ENCODE data around the gene ABLIM3. TPM values are rescaled to one million over a fixed set of nuclear protein-coding genes. Genes with fewer than 3 reads are reported as not detected.

Gene ABLIM3
- total and polyA plus RNA-seq, 4 donors, result 8.0 to 54.2 (median 33.6) TPM

- no peak overlapping the region for H3K4me3 ChIP-seq
- H3K27me3 ChIP-seq (ENCODE audit: control insufficient read depth in 3 of 3, insufficient read depth in 3 of 3, low read length in 2 of 3), result peaks cover 0 to 21% (median 8%) of the 10 kb centered on the region in 3 donors
- no peaks in the 10 kb centered on the region for H3K36me3 ChIP-seq (ENCODE audit: control insufficient read depth in 4 of 4, insufficient read depth in 4 of 4, low read length in 4 of 4)
- peaks cover 0 to 37% (median 8%) of the 10 kb centered on the region in 5 donors for H3K4me1 ChIP-seq (ENCODE audit: control insufficient read depth in 5 of 5, insufficient read depth in 5 of 5, low read length in 5 of 5)
- H3K9ac ChIP-seq (ENCODE audit: insufficient read depth in 1 of 2, low read length in 2 of 2), result no peak overlapping the region
- 62 to 78% methylated on average over 3 of the region's 3 CpGs for WGBS, 2 donors
- ATAC-seq (ENCODE audit: insufficient read depth, low FRiP score) (no peak), DNase-seq (no peak)
- peak overlapping the region in 1 of 2 donors; percentile 94 for H3K27ac ChIP-seq (ENCODE audit: low read depth in 1 of 2, low read length in 1 of 2)
- H3K9me3 ChIP-seq (ENCODE audit: control insufficient read depth in 4 of 4, insufficient read depth in 3 of 4, low read length in 3 of 4), result no peaks in the 10 kb centered on the region
- TF ChIP-seq CTCF (IDR thresholded peaks at IDR 0.05; ENCODE audit: control extremely low read depth, extremely low read depth), result no peak
Observed at GRCh38 chr5:149273950-149274349, 132.7 kb downstream of the ABLIM3 start.

- WGBS, 2 donors, result 87 to 93% methylated on average over 1 of the region's 1 CpG
- no peak for ATAC-seq (ENCODE audit: insufficient read depth, low FRiP score)
Observed at GRCh38 chr5:149274939-149275338, 133.6 kb downstream of the ABLIM3 start.

DNA sequence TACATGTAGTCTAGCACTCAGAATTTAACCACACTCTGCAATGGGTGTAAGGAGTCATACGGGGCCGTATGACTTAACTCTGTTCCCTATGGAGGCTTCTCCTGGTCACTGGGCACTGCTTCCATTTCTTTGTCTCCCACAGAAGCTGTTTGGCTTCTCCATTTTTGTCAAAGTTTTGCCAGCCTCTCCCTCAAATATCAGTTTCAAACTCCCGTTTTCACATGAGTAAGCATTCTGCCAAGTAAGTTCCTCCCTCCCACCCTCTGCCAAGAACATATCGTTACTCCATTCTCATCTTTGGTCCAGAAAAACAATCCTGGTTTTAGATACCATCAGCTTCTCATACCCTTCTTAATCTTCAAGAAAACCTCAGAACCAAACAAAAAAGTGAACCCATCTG lies 136.5 kb downstream of the ABLIM3 start:
- 52 to 57% methylated on average over 4 of the region's 4 CpGs for WGBS, 2 donors
- TF ChIP-seq CTCF (IDR thresholded peaks at IDR 0.05; ENCODE audit: control extremely low read depth, extremely low read depth), result no peak
- ATAC-seq (ENCODE audit: insufficient read depth, low FRiP score) (no peak), DNase-seq (no peak)
- no peaks in the 10 kb centered on the region for H3K9me3 ChIP-seq (ENCODE audit: control insufficient read depth in 4 of 4, insufficient read depth in 3 of 4, low read length in 3 of 4)
- H3K4me1 ChIP-seq (ENCODE audit: control insufficient read depth in 5 of 5, insufficient read depth in 5 of 5, low read length in 5 of 5), result peaks cover 0 to 67% (median 3%) of the 10 kb centered on the region in 5 donors
- no peaks in the 10 kb centered on the region for H3K36me3 ChIP-seq (ENCODE audit: control insufficient read depth in 4 of 4, insufficient read depth in 4 of 4, low read length in 4 of 4)
- H3K27ac ChIP-seq (ENCODE audit: low read depth in 1 of 2, low read length in 1 of 2), result peak overlapping the region in 1 of 2 donors; percentile 10
- peaks cover 0 to 12% (median 5%) of the 10 kb centered on the region in 3 donors for H3K27me3 ChIP-seq (ENCODE audit: control insufficient read depth in 3 of 3, insufficient read depth in 3 of 3, low read length in 2 of 3)
- H3K9ac ChIP-seq (ENCODE audit: insufficient read depth in 1 of 2, low read length in 2 of 2), result no peak overlapping the region
- no peak overlapping the region for H3K4me3 ChIP-seq

More at GRCh38 chr5:149274939-149275338, 133.6 kb downstream of the ABLIM3 start:
- no peak overlapping the region for H3K9ac ChIP-seq (ENCODE audit: insufficient read depth in 1 of 2, low read length in 2 of 2)
- H3K27ac ChIP-seq (ENCODE audit: low read depth in 1 of 2, low read length in 1 of 2), result peak overlapping the region in 1 of 2 donors; percentile 71
- H3K27me3 ChIP-seq (ENCODE audit: control insufficient read depth in 3 of 3, insufficient read depth in 3 of 3, low read length in 2 of 3), result peaks cover 0 to 21% (median 8%) of the 10 kb centered on the region in 3 donors
- DNase-seq, result no peak
- no peaks in the 10 kb centered on the region for H3K36me3 ChIP-seq (ENCODE audit: control insufficient read depth in 4 of 4, insufficient read depth in 4 of 4, low read length in 4 of 4)
- H3K4me1 ChIP-seq (ENCODE audit: control insufficient read depth in 5 of 5, insufficient read depth in 5 of 5, low read length in 5 of 5), result peaks cover 0 to 45% (median 12%) of the 10 kb centered on the region in 5 donors
- no peaks in the 10 kb centered on the region for H3K9me3 ChIP-seq (ENCODE audit: control insufficient read depth in 4 of 4, insufficient read depth in 3 of 4, low read length in 3 of 4)
- H3K4me3 ChIP-seq, result no peak overlapping the region
- TF ChIP-seq CTCF (IDR thresholded peaks at IDR 0.05; ENCODE audit: control extremely low read depth, extremely low read depth), result no peak
